PC-3 (cell line): ENCODE measurements around the gene CDK5RAP3.

Experiments used
- EZH2phosphoT487 ChIP-seq: fragments of 300-600 bp; sonication (generic); IDR thresholded peaks from 2 replicates; pipeline ENCODE4 v1.6.1; 2018; ENCODE audit warnings: mild to moderate bottlenecking, antibody characterized with exemption, low read length, borderline replicate concordance
- TF ChIP-seq, protein P1 (sequence below): fragments of 300-600 bp; sonication (generic); conservative IDR thresholded peaks from 2 replicates; pipeline ENCODE4 v1.5.1; 2017; ENCODE audit warnings: antibody characterized with exemption, low read depth, mild to moderate bottlenecking, low read length

DNA sequence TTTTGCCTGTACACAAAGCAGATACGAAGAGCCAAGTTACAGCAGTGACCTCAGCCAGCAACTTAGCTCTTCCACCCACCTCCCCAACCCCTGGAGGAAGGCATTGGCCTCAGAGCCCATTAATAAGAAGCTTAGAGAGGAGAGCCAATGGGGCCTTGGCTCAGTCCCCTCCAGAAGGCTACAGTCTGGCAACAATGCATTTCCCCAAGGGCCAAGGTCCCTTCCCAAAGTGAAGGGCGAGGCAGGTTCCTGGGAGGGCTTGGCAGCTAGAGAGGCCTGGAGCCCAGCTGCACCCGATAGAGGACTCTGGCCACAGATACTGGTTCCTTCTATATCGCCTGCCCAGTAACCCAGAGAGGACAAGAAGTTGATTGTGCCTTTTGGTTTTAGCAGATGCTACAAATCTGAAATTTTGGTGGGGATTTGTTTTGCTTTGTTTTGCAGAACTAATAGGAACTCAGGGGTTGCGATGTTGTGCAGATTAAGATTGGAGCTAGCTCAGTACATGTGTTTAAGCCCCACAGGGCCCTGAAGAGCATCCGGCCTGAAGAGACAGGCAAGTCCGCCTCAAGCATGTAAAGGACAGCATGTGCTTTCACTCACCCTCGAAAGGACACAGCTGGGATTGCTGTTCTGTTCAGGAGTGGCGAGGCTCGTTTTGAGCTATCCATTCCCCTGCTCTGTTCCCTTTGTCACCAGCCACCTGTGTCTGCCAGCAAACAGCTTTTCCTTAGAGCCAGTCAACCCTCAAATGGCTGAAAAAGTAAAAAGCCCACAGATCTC, 41.5 kb upstream of the CDK5RAP3 start:
- TF ChIP-seq, protein P1, sequence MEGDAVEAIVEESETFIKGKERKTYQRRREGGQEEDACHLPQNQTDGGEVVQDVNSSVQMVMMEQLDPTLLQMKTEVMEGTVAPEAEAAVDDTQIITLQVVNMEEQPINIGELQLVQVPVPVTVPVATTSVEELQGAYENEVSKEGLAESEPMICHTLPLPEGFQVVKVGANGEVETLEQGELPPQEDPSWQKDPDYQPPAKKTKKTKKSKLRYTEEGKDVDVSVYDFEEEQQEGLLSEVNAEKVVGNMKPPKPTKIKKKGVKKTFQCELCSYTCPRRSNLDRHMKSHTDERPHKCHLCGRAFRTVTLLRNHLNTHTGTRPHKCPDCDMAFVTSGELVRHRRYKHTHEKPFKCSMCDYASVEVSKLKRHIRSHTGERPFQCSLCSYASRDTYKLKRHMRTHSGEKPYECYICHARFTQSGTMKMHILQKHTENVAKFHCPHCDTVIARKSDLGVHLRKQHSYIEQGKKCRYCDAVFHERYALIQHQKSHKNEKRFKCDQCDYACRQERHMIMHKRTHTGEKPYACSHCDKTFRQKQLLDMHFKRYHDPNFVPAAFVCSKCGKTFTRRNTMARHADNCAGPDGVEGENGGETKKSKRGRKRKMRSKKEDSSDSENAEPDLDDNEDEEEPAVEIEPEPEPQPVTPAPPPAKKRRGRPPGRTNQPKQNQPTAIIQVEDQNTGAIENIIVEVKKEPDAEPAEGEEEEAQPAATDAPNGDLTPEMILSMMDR: no peak
- TF ChIP-seq EZH2phosphoT487: no peak
